Dedifferentiated amniotic fluid mesenchymal stem cell (primary cell): ENCODE results near the gene HAO2.
"Not testable (repeated sequence)": the region's sequence is repeated elsewhere in the genome, so short reads cannot be mapped to it uniquely, and the experiment has no call there.

Experiments
- DNase-seq: peaks from one replicate; pipeline ENCODE4 v3.0.0-alpha.2; 2016; ENCODE audit errors: extremely low spot score

The HAO2 gene

GRCh38 chr1:119345398-119345797 lies 23.2 kb upstream of the HAO2 start:
- no peak for DNase-seq

- no peak for DNase-seq
These were observed 20.7 kb upstream of the HAO2 start for GRCh38 chr1:119347858-119348257.

- DNase-seq, result no peak
These were observed 19.6 kb upstream of the HAO2 start for GRCh38 chr1:119348941-119349340.

GRCh38 chr1:119350866-119351265 lies 17.7 kb upstream of the HAO2 start:
- not testable (repeated sequence) for DNase-seq

GRCh38 chr1:119351997-119352396 lies 16.6 kb upstream of the HAO2 start:
- no peak for DNase-seq

- DNase-seq, result no peak
These were observed 14.7 kb upstream of the HAO2 start for GRCh38 chr1:119353836-119354235.

- no peak for DNase-seq
These were observed 9.9 kb upstream of the HAO2 start for GRCh38 chr1:119358636-119359035.

GRCh38 chr1:119359730-119360129 lies 8.9 kb upstream of the HAO2 start:
- DNase-seq, result no peak

GRCh38 chr1:119361205-119361604 lies 7.4 kb upstream of the HAO2 start:
- no peak for DNase-seq

- DNase-seq, result no peak
These were observed 6.8 kb upstream of the HAO2 start for GRCh38 chr1:119361620-119362344.

GRCh38 chr1:119363162-119363561 lies 5.4 kb upstream of the HAO2 start:
- no peak for DNase-seq

GRCh38 chr1:119364640-119365039 lies 3.9 kb upstream of the HAO2 start:
- no peak for DNase-seq

- no peak for DNase-seq
These were observed 2.2 kb upstream of the HAO2 start for GRCh38 chr1:119366424-119366823.

GRCh38 chr1:119367432-119368124 lies 1.0 kb upstream of the HAO2 start:
- DNase-seq, result peak; percentile 65

- DNase-seq, result no peak
These were observed 2.2 kb downstream of the HAO2 start for GRCh38 chr1:119370748-119371147.

- DNase-seq, result no peak
These were observed 3.2 kb downstream of the HAO2 start for GRCh38 chr1:119371815-119372214.

GRCh38 chr1:119372503-119373086 lies 4.0 kb downstream of the HAO2 start:
- no peak for DNase-seq

- no peak for DNase-seq
These were observed 4.9 kb downstream of the HAO2 start for GRCh38 chr1:119373465-119373864.

GRCh38 chr1:119374208-119374874 lies 5.8 kb downstream of the HAO2 start:
- DNase-seq, result no peak

- no peak for DNase-seq
These were observed 6.8 kb downstream of the HAO2 start for GRCh38 chr1:119375366-119375765.

- no peak for DNase-seq
These were observed 8.0 kb downstream of the HAO2 start for GRCh38 chr1:119376594-119376993.

- DNase-seq, result not testable (repeated sequence)
These were observed 9.0 kb downstream of the HAO2 start for GRCh38 chr1:119377594-119377993.

- no peak for DNase-seq
These were observed 10.5 kb downstream of the HAO2 start for GRCh38 chr1:119379117-119379516.
